ENCODE results near the gene PIGU. TPM values are rescaled to one million over a fixed set of nuclear protein-coding genes. Genes with fewer than 3 reads are reported as not detected.

The PIGU gene
- total RNA-seq, 1 experiment from 2014 or later = 25.1 TPM

GRCh38 chr20:34575756-34576155 lies 101.1 kb downstream of the PIGU start (continued):
- TF ChIP-seq MAX (IDR thresholded peaks at IDR 0.05) = no peak

- Histone ChIP-seq H2AFZ (ENCODE audit: low read depth, low read length, poor library complexity, severe bottlenecking) (no peak overlapping the region), H3K79me2 (ENCODE audit: insufficient read depth, low read length) (no peaks in the 10 kb centered on the region), H3K36me3 (ENCODE audit: control insufficient read depth in 1 of 2, insufficient read depth in 2 of 2, low read length in 2 of 2) (0 out of 4 replicates have a peak, but pooled peaks cover 2 to 4% of the 10 kb centered on the region in 2 experiments), H3K27ac (ENCODE audit: low read depth, low read length) (no peak overlapping the region), H3K9me3 (ENCODE audit: control insufficient read depth in 1 of 2, insufficient read depth in 1 of 2, low read depth in 1 of 2, low read length in 2 of 2) (no peaks in the 10 kb centered on the region), H3K27me3 (ENCODE audit: insufficient read depth, low read length) (no peaks in the 10 kb centered on the region), H3K4me2 (ENCODE audit: low read length) (no peak overlapping the region), H3K4me1 (ENCODE audit: control insufficient read depth in 1 of 2, insufficient read depth in 2 of 2, low read length in 2 of 2) (peaks cover 0 to 12% of the 10 kb centered on the region in 2 experiments; a peak in 1 of 4 replicates), H3K9ac (ENCODE audit: low read length) (no peak overlapping the region), H3K9me2 (ENCODE audit: insufficient read depth) (no peaks in the 10 kb centered on the region), H4K20me1 (ENCODE audit: insufficient read depth) (no peaks in the 10 kb centered on the region), H3K4me3 (replicated peaks in 1 of 2; ENCODE audit: low read depth in 1 of 2, low read length in 2 of 2) (no peak overlapping the region)
- intact Hi-C loops (cut with micrococcal nuclease) = no loop called here
- ChIA-PET RAD21 (ENCODE audit: low non-redundant PET in 1 of 2, low total read pairs in 2 of 2, uncharacterized antibody in 2 of 2, unreplicated experiment in 2 of 2) (interaction anchor here in 1 of 2 experiments (0.8 kb wide), 1 partner anchor 136 kb away, joined by 3 read pairs; no protein-coding TSS in a partner anchor), POLR2A (no interaction called here), CTCF (no interaction called here)
- ATAC-seq (no peak), DNase-seq (ENCODE audit: low read depth, low spot score) (no peak)
- no peak for TF ChIP-seq FOSL1 (IDR thresholded peaks at IDR 0.05; ENCODE audit: low read depth)
- TF ChIP-seq MAX (IDR thresholded peaks at IDR 0.05) = no peak
- no peak for TF ChIP-seq ZFX (IDR thresholded peaks at IDR 0.05)
- no peak for TF ChIP-seq RAD21 (IDR thresholded peaks at IDR 0.05; ENCODE audit: low read depth)
- no peak for TF ChIP-seq POLR2A (IDR thresholded peaks at IDR 0.05; ENCODE audit: borderline replicate concordance, extremely low read depth, insufficient read depth, insufficient read length)
- no peak for TF ChIP-seq ATF3 (IDR thresholded peaks at IDR 0.05)
- no peak for TF ChIP-seq POLR2AphosphoS5 (IDR thresholded peaks at IDR 0.05; ENCODE audit: low read depth, low read length)
- no peak for TF ChIP-seq JUND (IDR thresholded peaks at IDR 0.05)
- no peak for TF ChIP-seq CTCF (IDR thresholded peaks at IDR 0.05 in 2 of 3, conservative IDR thresholded peaks at IDR 0.05 in 1 of 3; ENCODE audit: borderline replicate concordance in 1 of 3, insufficient read depth in 1 of 3, low read depth in 2 of 3, low read length in 2 of 3)
- TF ChIP-seq EZH2phosphoT487 (IDR thresholded peaks at IDR 0.05; ENCODE audit: borderline replicate concordance) = no peak
- no peak for TF ChIP-seq SIN3A (IDR thresholded peaks at IDR 0.05; ENCODE audit: low read depth)
- no peak for TF ChIP-seq EZH2 (IDR thresholded peaks at IDR 0.05)
- no peak for TF ChIP-seq ZNF274 (IDR thresholded peaks at IDR 0.05; ENCODE audit: low read depth, low read length)
- TF ChIP-seq TCF7L2 (IDR thresholded peaks at IDR 0.05; ENCODE audit: borderline replicate concordance, extremely low read depth, insufficient read depth, insufficient read length) = no peak
- TF ChIP-seq SRF (IDR thresholded peaks at IDR 0.05; ENCODE audit: low read depth) = no peak
- TF ChIP-seq ZBTB33 (IDR thresholded peaks at IDR 0.05; ENCODE audit: extremely low read depth, insufficient replicate concordance, low read length) = no peak
- no peak for TF ChIP-seq EGR1 (IDR thresholded peaks at IDR 0.05; ENCODE audit: low read depth)
- TF ChIP-seq ELF1 (IDR thresholded peaks at IDR 0.05; ENCODE audit: borderline replicate concordance, low read depth) = no peak
- BruUV-seq (replicated peaks) = no TSS peak
Observed at GRCh38 chr20:34575271-34575670, 101.6 kb downstream of the PIGU start.
